H1 (cell line): ENCODE results near the gene DPP8. TPM values are rescaled to one million over a fixed set of nuclear protein-coding genes. Genes with fewer than 3 reads are reported as not detected.

Experiments
- CTCF ChIA-PET: fragments of 300-600 bp; sonication (Branson Sonifier 250); formaldehyde crosslinking; loops from one replicate; lab custom pipeline; 2021; ENCODE audit not compliant: partially characterized antibody; lab: Charles Lee
- POLR2A ChIA-PET: fragments of 300-600 bp; sonication (Branson Sonifier 250); formaldehyde crosslinking; loops from one replicate; lab custom pipeline; 2021; ENCODE audit warnings: inconsistent platforms; ENCODE audit not compliant: partially characterized antibody; lab: Charles Lee
- DNase-seq, 2 experiments: peaks; one replicate each; pipeline versions ENCODE4 v3.0.0 to v3.0.0-alpha.2; 2010 to 2022; ENCODE audit warnings: low spot score in 2 of 2, low read depth in 1 of 2, mixed read lengths in 1 of 2
- FAIRE-seq: peaks from 2 replicates; lab custom pipeline; 2011; peaks lifted over from hg19 to GRCh38; lab: Jason Lieb, UNC
- H2AFZ ChIP-seq: 2 replicates; pipeline ENCODE4 v1.8.1; 2012; ENCODE audit warnings: low read length, inconsistent platforms
- H2AK5ac ChIP-seq: 2 replicates; pipeline ENCODE4 v1.6.1; 2013; ENCODE audit warnings: low read depth, low read length
- H2BK120ac ChIP-seq: replicated peaks from 2 replicates; pipeline ENCODE3; 2013; ENCODE audit warnings: low read depth, low read length, inconsistent platforms
- H2BK12ac ChIP-seq: 2 replicates; pipeline ENCODE4 v1.6.1; 2013; ENCODE audit warnings: low read depth, low read length
- H2BK15ac ChIP-seq: 2 replicates; pipeline ENCODE4 v1.6.1; 2013; ENCODE audit warnings: low read length
- H2BK20ac ChIP-seq: 2 replicates; pipeline ENCODE4 v1.6.1; 2013; ENCODE audit warnings: low read length
- H2BK5ac ChIP-seq: 2 replicates; pipeline ENCODE4 v1.6.1; 2013; ENCODE audit warnings: low read depth, low read length
- H3K14ac ChIP-seq: 2 replicates; pipeline ENCODE4 v1.6.1; 2013; ENCODE audit warnings: inconsistent platforms; ENCODE audit not compliant: insufficient read length
- H3K18ac ChIP-seq: 2 replicates; pipeline ENCODE4 v1.6.1; 2013; ENCODE audit warnings: low read length; ENCODE audit errors: extremely low read depth
- H3K23ac ChIP-seq: 2 replicates; pipeline ENCODE4 v1.6.1; 2013; ENCODE audit warnings: inconsistent platforms; ENCODE audit not compliant: insufficient read length
- H3K23me2 ChIP-seq: 2 replicates; pipeline ENCODE4 v1.6.1; 2013; ENCODE audit warnings: low read depth, low read length
- H3K27ac ChIP-seq: 2 replicates; pipeline ENCODE4 v1.6.1; 2011; ENCODE audit warnings: low read depth, low read length, inconsistent platforms
- H3K27me3 ChIP-seq, 4 experiments: replicated peaks in 1 of 4; 1 replicate in 1 of 4; 2 replicates in 3 of 4; pipeline versions ENCODE4 v1.6.1 to v1.8.1; 2011 to 2013; ENCODE audit warnings: low read length in 3 of 4, mild to moderate bottlenecking in 3 of 4, inconsistent platforms in 2 of 4, mixed read lengths in 2 of 4, moderate library complexity in 1 of 4; ENCODE audit not compliant: control insufficient read depth in 3 of 4, insufficient read depth in 3 of 4; ENCODE audit errors: extremely low read depth in 1 of 4
- H3K36me3 ChIP-seq, 4 experiments: 2 replicates each; pipeline versions ENCODE4 v1.6.1 to v1.8.1; 2011 to 2013; ENCODE audit warnings: mild to moderate bottlenecking in 4 of 4, low read length in 3 of 4, moderate library complexity in 2 of 4, control low read depth in 1 of 4, inconsistent platforms in 1 of 4; ENCODE audit not compliant: insufficient read depth in 4 of 4, control insufficient read depth in 2 of 4
- H3K4ac ChIP-seq: replicated peaks from 2 replicates; pipeline ENCODE3; 2013; ENCODE audit warnings: low read length, low read depth, mixed read lengths, inconsistent platforms; ENCODE audit not compliant: insufficient read length
- H3K4me1 ChIP-seq, 4 experiments: replicated peaks in 1 of 4; 1 replicate in 1 of 4; 2 replicates in 3 of 4; pipeline versions ENCODE4 v1.6.1 to v1.8.1; 2011 to 2013; ENCODE audit warnings: low read length in 3 of 4, inconsistent platforms in 2 of 4, mixed read lengths in 1 of 4; ENCODE audit not compliant: insufficient read depth in 4 of 4, control insufficient read depth in 3 of 4
- H3K4me2 ChIP-seq, 2 experiments: 2 replicates each; pipeline versions ENCODE4 v1.6.1 to v1.8.1; 2011 to 2013; ENCODE audit warnings: low read depth in 2 of 2, low read length in 2 of 2, control low read depth in 1 of 2, inconsistent platforms in 1 of 2, mild to moderate bottlenecking in 1 of 2; ENCODE audit not compliant: insufficient read depth in 1 of 2
- H3K4me3 ChIP-seq, 4 experiments: fragments of 200-600, 300-600 bp in 1 of 4; sonication (generic), shearing (Covaris generic), sonication (Bioruptor Twin) in 1 of 4; 2 replicates each; pipeline versions ENCODE4 v1.5.1 to v1.8.1; 2011 to 2016; ENCODE audit warnings: low read length in 4 of 4, low read depth in 3 of 4, control low read depth in 2 of 4, inconsistent platforms in 2 of 4, mild to moderate bottlenecking in 2 of 4, mixed read lengths in 1 of 4, moderate library complexity in 1 of 4; ENCODE audit not compliant: insufficient read depth in 2 of 4; ENCODE audit errors: extremely low read depth in 1 of 4
- H3K56ac ChIP-seq: replicated peaks from 2 replicates; pipeline ENCODE3; 2013; ENCODE audit warnings: low read depth, mild to moderate bottlenecking, mixed read lengths, low read length, inconsistent platforms; ENCODE audit not compliant: insufficient read length
- H3K79me1 ChIP-seq: 2 replicates; pipeline ENCODE4 v1.6.1; 2013; ENCODE audit warnings: low read depth, low read length, control low read depth
- H3K79me2 ChIP-seq, 2 experiments: 2 replicates each; pipeline versions ENCODE4 v1.6.1 to v1.8.1; 2012 to 2013; ENCODE audit warnings: low read length in 2 of 2, mild to moderate bottlenecking in 2 of 2, inconsistent platforms in 1 of 2; ENCODE audit not compliant: insufficient read depth in 2 of 2, control insufficient read depth in 1 of 2
- H3K9ac ChIP-seq, 4 experiments: replicated peaks in 1 of 4; 1 replicate in 1 of 4; 2 replicates in 3 of 4; pipeline versions ENCODE4 v1.6.1 to v1.8.1; 2011 to 2013; ENCODE audit warnings: low read depth in 3 of 4, low read length in 3 of 4, control low read depth in 2 of 4, mild to moderate bottlenecking in 2 of 4, moderate library complexity in 2 of 4, inconsistent platforms in 1 of 4; ENCODE audit errors: extremely low read depth in 1 of 4
- H3K9me3 ChIP-seq, 2 experiments: 2 replicates each; pipeline versions ENCODE4 v1.6.1 to v1.8.1; 2012 to 2013; ENCODE audit warnings: mild to moderate bottlenecking in 2 of 2, moderate library complexity in 2 of 2, control low read depth in 1 of 2, inconsistent platforms in 1 of 2, low read depth in 1 of 2, low read length in 1 of 2, mixed read lengths in 1 of 2; ENCODE audit not compliant: insufficient read depth in 2 of 2
- H4K20me1 ChIP-seq, 2 experiments: replicated peaks in 1 of 2; 2 replicates each; pipeline versions ENCODE3 to v1.8.1; 2011 to 2013; ENCODE audit warnings: inconsistent platforms in 2 of 2, low read length in 2 of 2, mild to moderate bottlenecking in 1 of 2; ENCODE audit not compliant: insufficient read depth in 2 of 2, control insufficient read depth in 1 of 2
- H4K5ac ChIP-seq: 2 replicates; pipeline ENCODE4 v1.6.1; 2013; ENCODE audit warnings: low read length, low read depth, mixed read lengths, inconsistent platforms; ENCODE audit not compliant: insufficient read length
- H4K8ac ChIP-seq: 2 replicates; pipeline ENCODE4 v1.8.0; 2013; ENCODE audit warnings: mild to moderate bottlenecking, moderate library complexity, low read length, inconsistent platforms; ENCODE audit not compliant: insufficient read depth; ENCODE audit errors: extremely low read depth
- H4K91ac ChIP-seq: replicated peaks from 2 replicates; pipeline ENCODE3; 2013; ENCODE audit warnings: low read length, mixed read lengths, inconsistent platforms; ENCODE audit not compliant: insufficient read length
- BACH1 ChIP-seq: IDR thresholded peaks from 2 replicates; pipeline ENCODE4 v1.6.1; 2012; ENCODE audit warnings: low read length, improper control_type of control experiment
- BRCA1 ChIP-seq: IDR thresholded peaks from 2 replicates; pipeline ENCODE4 v1.6.1; 2012; ENCODE audit warnings: low read depth, low read length, improper control_type of control experiment
- CEBPB ChIP-seq: IDR thresholded peaks from 2 replicates; pipeline ENCODE4 v1.6.1; 2012; ENCODE audit warnings: low read depth, low read length
- EGR1 ChIP-seq: IDR thresholded peaks from 2 replicates; pipeline ENCODE4 v1.6.1; 2011; ENCODE audit warnings: low read depth, low read length, borderline replicate concordance
- NANOG ChIP-seq: IDR thresholded peaks from 2 replicates; pipeline ENCODE4 v1.6.1; 2011; ENCODE audit warnings: low read length, low read depth, mild to moderate bottlenecking, inconsistent platforms; ENCODE audit not compliant: insufficient read depth, poor library complexity, severe bottlenecking
- POLR2A ChIP-seq, 2 experiments: IDR thresholded peaks; 1 replicate in 1 of 2; 2 replicates in 1 of 2; pipeline ENCODE4 v1.6.1; 2011; ENCODE audit warnings: low read depth in 2 of 2, low read length in 2 of 2, mild to moderate bottlenecking in 2 of 2; ENCODE audit errors: control extremely low read depth in 1 of 2
- RAD21 ChIP-seq, 2 experiments: IDR thresholded peaks in 1 of 2; conservative IDR thresholded peaks in 1 of 2; 2 replicates each; pipeline ENCODE4 v1.6.1; 2011; ENCODE audit warnings: low read depth in 2 of 2, low read length in 2 of 2, improper control_type of control experiment in 1 of 2, inconsistent platforms in 1 of 2, mild to moderate bottlenecking in 1 of 2, moderate library complexity in 1 of 2
- SAP30 ChIP-seq: fragments of 300-600 bp; sonication (generic); IDR thresholded peaks from 2 replicates; pipeline ENCODE4 v1.7.1; 2012; ENCODE audit warnings: low read length, moderate library complexity, mild to moderate bottlenecking, inconsistent platforms; ENCODE audit not compliant: insufficient read depth, insufficient replicate concordance
- SIX5 ChIP-seq: IDR thresholded peaks from 2 replicates; pipeline ENCODE4 v1.6.1; 2011; ENCODE audit warnings: mild to moderate bottlenecking, low read depth, low read length
- SP1 ChIP-seq: IDR thresholded peaks from 2 replicates; pipeline ENCODE4 v1.6.1; 2011; ENCODE audit warnings: low read depth, low read length
- SRF ChIP-seq: IDR thresholded peaks from 2 replicates; pipeline ENCODE4 v1.6.1; 2011; ENCODE audit warnings: mild to moderate bottlenecking, low read depth, low read length, moderate library complexity
- TAF1 ChIP-seq: IDR thresholded peaks from 2 replicates; pipeline ENCODE4 v1.6.1; 2011; ENCODE audit warnings: mild to moderate bottlenecking, low read depth, low read length
- USF2 ChIP-seq: IDR thresholded peaks from 2 replicates; pipeline ENCODE4 v1.6.1; 2011; ENCODE audit warnings: low read length, improper control_type of control experiment
- WGBS, 2 experiments: shearing (Covaris generic) in 1 of 2; methylation state at CpG; one replicate each; pipeline versions ENCODE4 v1.1.6 to v1.1.7; 2013 to 2015; ENCODE audit warnings: low lambda C conversion rate in 2 of 2, mixed read lengths in 2 of 2, inconsistent platforms in 1 of 2, low coverage in 1 of 2, missing lambda C conversion rate in 1 of 2; ENCODE audit not compliant: insufficient replicate concordance in 2 of 2, insufficient coverage in 1 of 2, insufficient read length in 1 of 2; ENCODE audit errors: extremely low coverage in 1 of 2, missing lambda C conversion rate in 1 of 2; 5-methylcytosine and 5-hydroxymethylcytosine counted together
- polyA plus RNA-seq, 7 experiments: library from polyadenylated mRNA; depleted of rRNA in 3 of 7; stranded (reverse) in 5 of 7; unstranded in 2 of 7; fragments of >200 nt in 5 of 7; fragments of 200-250 nt in 2 of 7; gene quantifications; 1 replicate in 5 of 7; 2 replicates in 1 of 7; 4 replicates in 1 of 7; pipeline versions ENCODE4 v1.2.1 to v1.2.3, GENCODE V29; 2011 to 2013; ENCODE audit warnings: missing spikeins in 2 of 7, mixed read lengths in 2 of 7
- total RNA-seq: library from RNA; stranded (reverse); fragmentation: NEBNext Ultra II Directional; extraction: Animal tissue kit (Norgen Biotek cat#: 25700); gene quantifications from 2 replicates; pipeline ENCODE4 v1.2.1, GENCODE V29; 2021

DPP8 gene
- total and polyA plus RNA-seq, 2 of the 8 experiments (the other 6 are each of a cell fraction or from before 2014, with no cell fraction given), result 9.9 to 26.0 TPM

GRCh38 chr15:65512189-65512588 lies 5.3 kb downstream of the DPP8 start:
- no peaks in the 10 kb centered on the region for H3K27me3 ChIP-seq
- DNase-seq (no peak), FAIRE-seq (no peak)
- H3K56ac ChIP-seq, result no peak overlapping the region
- H4K8ac ChIP-seq, result no peak overlapping the region
- H2BK12ac ChIP-seq, result no peak overlapping the region
- H3K18ac ChIP-seq, result no peak overlapping the region
- H2BK15ac ChIP-seq, result no peak overlapping the region
- H2AFZ ChIP-seq, result no peak overlapping the region
- ChIA-PET POLR2A (interaction anchor here (0.8 to 1.6 kb wide), 5 partner anchors 8 to 18 kb away, joined by 3 to 8 read pairs (median 3); partner anchors contain the start of gene HACD3), CTCF (interaction anchor here (1.3 kb wide), 1 partner anchor 14 kb away, joined by 4 read pairs; no protein-coding TSS in a partner anchor)
- no peaks in the 10 kb centered on the region for H3K9me3 ChIP-seq
- H4K91ac ChIP-seq, result no peak overlapping the region
- 0 out of 2 replicates have a peak, but pooled peaks cover 2% of the 10 kb centered on the region for H3K23me2 ChIP-seq
- no peak overlapping the region for H3K14ac ChIP-seq
- H3K27ac ChIP-seq, result no peak overlapping the region
- peaks cover 6% of the 10 kb centered on the region for H3K79me1 ChIP-seq
- no peak overlapping the region for H3K4me3 ChIP-seq
- no peak overlapping the region for H2AK5ac ChIP-seq
- H2BK20ac ChIP-seq, result no peak overlapping the region
- no peak overlapping the region for H3K9ac ChIP-seq
- H3K36me3 ChIP-seq, result peaks cover 0 to 30% (median 6%) of the 10 kb centered on the region in 4 experiments; a peak in 4 of 8 replicates
- peaks cover 1 to 3% of the 10 kb centered on the region in 2 experiments for H4K20me1 ChIP-seq
- no peak overlapping the region for H4K5ac ChIP-seq
- H3K79me2 ChIP-seq, result peaks cover 7 to 31% of the 10 kb centered on the region in 2 experiments
- no peak overlapping the region for H3K4me2 ChIP-seq
- peaks cover 1 to 3% (median 2%) of the 10 kb centered on the region in 4 experiments; a peak in 4 of 7 replicates for H3K4me1 ChIP-seq
- WGBS, 2 experiments, result 92% methylated on average over 5 of the region's 5 CpGs; no CpG with 5 or more reads in 1 of the 2 experiments
- no peak overlapping the region for H3K23ac ChIP-seq
- H2BK5ac ChIP-seq, result no peak overlapping the region
- no peak overlapping the region for H2BK120ac ChIP-seq
- H3K4ac ChIP-seq, result no peak overlapping the region
- TF ChIP-seq SIX5 (no peak), CEBPB (no peak), SRF (no peak), USF2 (no peak), BACH1 (no peak), SAP30 (no peak), POLR2A (IDR thresholded peaks at IDR 0.05; ENCODE audit: control extremely low read depth in 1 of 2, low read depth in 2 of 2, low read length in 2 of 2) (no peak), TAF1 (no peak), EGR1 (no peak), SP1 (no peak), RAD21 (IDR thresholded peaks at IDR 0.05 in 1 of 2, conservative IDR thresholded peaks at IDR 0.05 in 1 of 2; ENCODE audit: low read depth in 2 of 2, low read length in 2 of 2) (no peak), NANOG (no peak), BRCA1 (no peak)
